ENCODE data around the gene IFNL1.

DNA sequence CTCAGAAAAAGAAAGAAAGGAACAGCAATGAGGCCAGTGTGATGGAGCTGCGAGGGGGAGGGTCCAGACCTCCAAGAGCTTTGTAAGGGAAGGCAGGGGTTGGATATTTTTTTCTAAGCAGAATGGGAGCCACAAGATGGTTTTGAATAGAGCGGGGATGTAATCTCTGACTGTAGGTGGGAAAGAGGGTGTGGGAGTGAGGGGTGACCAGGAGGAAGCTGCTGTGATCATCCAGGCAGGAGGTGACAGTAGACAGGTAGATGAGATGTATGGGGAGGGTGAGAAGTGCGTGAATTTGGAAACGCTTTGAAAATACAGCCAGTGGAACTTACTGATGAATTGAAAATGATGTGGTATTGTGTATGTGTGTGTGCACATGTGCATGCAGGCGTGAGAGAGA lies 20.6 kb upstream of the IFNL1 start:
- TF ChIP-seq, protein P1, sequence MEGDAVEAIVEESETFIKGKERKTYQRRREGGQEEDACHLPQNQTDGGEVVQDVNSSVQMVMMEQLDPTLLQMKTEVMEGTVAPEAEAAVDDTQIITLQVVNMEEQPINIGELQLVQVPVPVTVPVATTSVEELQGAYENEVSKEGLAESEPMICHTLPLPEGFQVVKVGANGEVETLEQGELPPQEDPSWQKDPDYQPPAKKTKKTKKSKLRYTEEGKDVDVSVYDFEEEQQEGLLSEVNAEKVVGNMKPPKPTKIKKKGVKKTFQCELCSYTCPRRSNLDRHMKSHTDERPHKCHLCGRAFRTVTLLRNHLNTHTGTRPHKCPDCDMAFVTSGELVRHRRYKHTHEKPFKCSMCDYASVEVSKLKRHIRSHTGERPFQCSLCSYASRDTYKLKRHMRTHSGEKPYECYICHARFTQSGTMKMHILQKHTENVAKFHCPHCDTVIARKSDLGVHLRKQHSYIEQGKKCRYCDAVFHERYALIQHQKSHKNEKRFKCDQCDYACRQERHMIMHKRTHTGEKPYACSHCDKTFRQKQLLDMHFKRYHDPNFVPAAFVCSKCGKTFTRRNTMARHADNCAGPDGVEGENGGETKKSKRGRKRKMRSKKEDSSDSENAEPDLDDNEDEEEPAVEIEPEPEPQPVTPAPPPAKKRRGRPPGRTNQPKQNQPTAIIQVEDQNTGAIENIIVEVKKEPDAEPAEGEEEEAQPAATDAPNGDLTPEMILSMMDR (IDR thresholded peaks at IDR 0.05) = no peak
- no peak for TF ChIP-seq POLR2AphosphoS5 (IDR thresholded peaks at IDR 0.05)
